ENCODE results near the gene ANKDD1B.

DNA sequence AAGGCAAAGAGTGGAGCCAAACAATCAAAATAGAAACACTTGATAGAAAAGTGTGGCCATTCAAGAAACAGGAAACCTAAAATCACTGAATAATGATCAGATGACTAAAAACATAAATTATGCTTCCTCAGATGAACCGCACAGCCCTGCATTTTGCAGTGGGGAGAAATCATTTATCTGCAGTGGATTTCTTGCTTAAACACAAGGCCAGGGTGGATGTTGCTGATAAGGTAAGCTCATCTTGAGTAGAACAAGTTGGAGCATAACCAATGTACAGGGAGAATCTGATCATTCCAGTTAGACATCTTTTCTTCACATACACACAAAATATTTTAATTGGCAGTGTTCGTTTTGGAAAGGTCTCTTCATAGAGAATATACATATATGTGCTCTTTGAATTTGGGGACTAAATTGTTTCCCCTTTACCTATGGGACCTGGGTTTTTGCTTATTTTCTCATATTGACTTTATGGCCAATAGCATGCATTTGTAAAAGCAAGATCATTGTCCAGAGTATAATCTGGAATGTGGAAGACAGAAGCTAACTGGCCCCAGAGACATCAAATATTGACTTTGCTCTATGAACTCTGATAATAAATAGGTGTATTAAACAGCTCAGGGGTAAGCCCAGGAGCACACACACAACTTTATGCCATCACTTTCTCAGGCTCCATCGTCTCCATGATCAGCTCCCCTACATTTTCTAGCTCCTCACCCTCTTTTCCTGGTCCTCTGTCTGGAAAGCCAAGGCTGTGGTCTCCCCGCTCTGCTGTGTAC, 9.1 kb downstream of the ANKDD1B start:
- TF ChIP-seq POLR2AphosphoS5 (IDR thresholded peaks at IDR 0.05; ENCODE audit: low read depth) (no peak), EZH2 (IDR thresholded peaks at IDR 0.05; ENCODE audit: low read depth, unreplicated experiment) (no peak)
- TF ChIP-seq, protein P1, sequence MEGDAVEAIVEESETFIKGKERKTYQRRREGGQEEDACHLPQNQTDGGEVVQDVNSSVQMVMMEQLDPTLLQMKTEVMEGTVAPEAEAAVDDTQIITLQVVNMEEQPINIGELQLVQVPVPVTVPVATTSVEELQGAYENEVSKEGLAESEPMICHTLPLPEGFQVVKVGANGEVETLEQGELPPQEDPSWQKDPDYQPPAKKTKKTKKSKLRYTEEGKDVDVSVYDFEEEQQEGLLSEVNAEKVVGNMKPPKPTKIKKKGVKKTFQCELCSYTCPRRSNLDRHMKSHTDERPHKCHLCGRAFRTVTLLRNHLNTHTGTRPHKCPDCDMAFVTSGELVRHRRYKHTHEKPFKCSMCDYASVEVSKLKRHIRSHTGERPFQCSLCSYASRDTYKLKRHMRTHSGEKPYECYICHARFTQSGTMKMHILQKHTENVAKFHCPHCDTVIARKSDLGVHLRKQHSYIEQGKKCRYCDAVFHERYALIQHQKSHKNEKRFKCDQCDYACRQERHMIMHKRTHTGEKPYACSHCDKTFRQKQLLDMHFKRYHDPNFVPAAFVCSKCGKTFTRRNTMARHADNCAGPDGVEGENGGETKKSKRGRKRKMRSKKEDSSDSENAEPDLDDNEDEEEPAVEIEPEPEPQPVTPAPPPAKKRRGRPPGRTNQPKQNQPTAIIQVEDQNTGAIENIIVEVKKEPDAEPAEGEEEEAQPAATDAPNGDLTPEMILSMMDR (conservative IDR thresholded peaks at IDR 0.05; ENCODE audit: low read depth in 2 of 2), result no peak
- TF ChIP-seq, protein P2, sequence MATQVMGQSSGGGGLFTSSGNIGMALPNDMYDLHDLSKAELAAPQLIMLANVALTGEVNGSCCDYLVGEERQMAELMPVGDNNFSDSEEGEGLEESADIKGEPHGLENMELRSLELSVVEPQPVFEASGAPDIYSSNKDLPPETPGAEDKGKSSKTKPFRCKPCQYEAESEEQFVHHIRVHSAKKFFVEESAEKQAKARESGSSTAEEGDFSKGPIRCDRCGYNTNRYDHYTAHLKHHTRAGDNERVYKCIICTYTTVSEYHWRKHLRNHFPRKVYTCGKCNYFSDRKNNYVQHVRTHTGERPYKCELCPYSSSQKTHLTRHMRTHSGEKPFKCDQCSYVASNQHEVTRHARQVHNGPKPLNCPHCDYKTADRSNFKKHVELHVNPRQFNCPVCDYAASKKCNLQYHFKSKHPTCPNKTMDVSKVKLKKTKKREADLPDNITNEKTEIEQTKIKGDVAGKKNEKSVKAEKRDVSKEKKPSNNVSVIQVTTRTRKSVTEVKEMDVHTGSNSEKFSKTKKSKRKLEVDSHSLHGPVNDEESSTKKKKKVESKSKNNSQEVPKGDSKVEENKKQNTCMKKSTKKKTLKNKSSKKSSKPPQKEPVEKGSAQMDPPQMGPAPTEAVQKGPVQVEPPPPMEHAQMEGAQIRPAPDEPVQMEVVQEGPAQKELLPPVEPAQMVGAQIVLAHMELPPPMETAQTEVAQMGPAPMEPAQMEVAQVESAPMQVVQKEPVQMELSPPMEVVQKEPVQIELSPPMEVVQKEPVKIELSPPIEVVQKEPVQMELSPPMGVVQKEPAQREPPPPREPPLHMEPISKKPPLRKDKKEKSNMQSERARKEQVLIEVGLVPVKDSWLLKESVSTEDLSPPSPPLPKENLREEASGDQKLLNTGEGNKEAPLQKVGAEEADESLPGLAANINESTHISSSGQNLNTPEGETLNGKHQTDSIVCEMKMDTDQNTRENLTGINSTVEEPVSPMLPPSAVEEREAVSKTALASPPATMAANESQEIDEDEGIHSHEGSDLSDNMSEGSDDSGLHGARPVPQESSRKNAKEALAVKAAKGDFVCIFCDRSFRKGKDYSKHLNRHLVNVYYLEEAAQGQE (IDR thresholded peaks at IDR 0.05; ENCODE audit: unreplicated experiment), result no peak

Data from GM23338 (cell line).